NCI-H446 (cell line): Measurements from ENCODE around the gene KLF3.
"Not testable (repeated sequence)": the region's sequence is repeated elsewhere in the genome, so short reads cannot be mapped to it uniquely, and the experiment has no call there.

Experiments
- DNase-seq, 2 experiments: peaks; one replicate each; lab custom pipeline; 2025; lab: John Stamatoyannopoulos, UW

Gene KLF3

GRCh38 chr4:38663801-38664705 is at the start of gene KLF3:
KLF3 (plus strand) TSS chr4:38664199; CDS start chr4:38680626, 16,427 bp downstream.
- DNase-seq, result peak; percentile 39 to 84

GRCh38 chr4:38614231-38614630 is 49.8 kb upstream of the KLF3 start:
- DNase-seq, result no peak

GRCh38 chr4:38615847-38616246 is 48.2 kb upstream of the KLF3 start:
- no peak for DNase-seq

- DNase-seq, result no peak
These were observed 45.5 kb upstream of the KLF3 start for GRCh38 chr4:38618505-38618904.

GRCh38 chr4:38619316-38619715 is 44.7 kb upstream of the KLF3 start:
- no peak for DNase-seq

- DNase-seq, result no peak
These were observed 43.9 kb upstream of the KLF3 start for GRCh38 chr4:38620065-38620464.

GRCh38 chr4:38620527-38621027 is 43.4 kb upstream of the KLF3 start:
- DNase-seq, result no peak

- DNase-seq, result no peak
These were observed 42.8 kb upstream of the KLF3 start for GRCh38 chr4:38621028-38621684.

- no peak for DNase-seq
These were observed 42.2 kb upstream of the KLF3 start for GRCh38 chr4:38621831-38622230.

GRCh38 chr4:38622340-38622739 is 41.7 kb upstream of the KLF3 start:
- not testable (repeated sequence) for DNase-seq

- DNase-seq, result no peak
These were observed 40.7 kb upstream of the KLF3 start for GRCh38 chr4:38623260-38623659.

GRCh38 chr4:38624311-38624710 is 39.7 kb upstream of the KLF3 start:
- no peak for DNase-seq

GRCh38 chr4:38625508-38625907 is 38.5 kb upstream of the KLF3 start:
- DNase-seq, result no peak

- DNase-seq, result not testable (repeated sequence)
These were observed 37.0 kb upstream of the KLF3 start for GRCh38 chr4:38626901-38627444.

- no peak for DNase-seq
These were observed 33.5 kb upstream of the KLF3 start for GRCh38 chr4:38630519-38630918.

- no peak for DNase-seq
These were observed 29.8 kb upstream of the KLF3 start for GRCh38 chr4:38634047-38634759.

- DNase-seq, result no peak
These were observed 24.8 kb upstream of the KLF3 start for GRCh38 chr4:38639242-38639641.

- DNase-seq, result no peak
These were observed 22.2 kb upstream of the KLF3 start for GRCh38 chr4:38641811-38642210.

GRCh38 chr4:38644201-38644600 is 19.8 kb upstream of the KLF3 start:
- no peak for DNase-seq

- no peak for DNase-seq
These were observed 16.7 kb upstream of the KLF3 start for GRCh38 chr4:38647101-38647819.

- no peak for DNase-seq
These were observed 13.9 kb upstream of the KLF3 start for GRCh38 chr4:38650133-38650532.
